HG03045 (cell line): ENCODE results near the gene PRM1.

Source experiments
- ATAC-seq: cut with Tn5 transposase; IDR thresholded peaks from one replicate; pipeline ENCODE4 v1.9.1; 2021; ENCODE audit warnings: mild to moderate bottlenecking, moderate library complexity; ENCODE audit not compliant: unreplicated experiment

Gene PRM1

DNA sequence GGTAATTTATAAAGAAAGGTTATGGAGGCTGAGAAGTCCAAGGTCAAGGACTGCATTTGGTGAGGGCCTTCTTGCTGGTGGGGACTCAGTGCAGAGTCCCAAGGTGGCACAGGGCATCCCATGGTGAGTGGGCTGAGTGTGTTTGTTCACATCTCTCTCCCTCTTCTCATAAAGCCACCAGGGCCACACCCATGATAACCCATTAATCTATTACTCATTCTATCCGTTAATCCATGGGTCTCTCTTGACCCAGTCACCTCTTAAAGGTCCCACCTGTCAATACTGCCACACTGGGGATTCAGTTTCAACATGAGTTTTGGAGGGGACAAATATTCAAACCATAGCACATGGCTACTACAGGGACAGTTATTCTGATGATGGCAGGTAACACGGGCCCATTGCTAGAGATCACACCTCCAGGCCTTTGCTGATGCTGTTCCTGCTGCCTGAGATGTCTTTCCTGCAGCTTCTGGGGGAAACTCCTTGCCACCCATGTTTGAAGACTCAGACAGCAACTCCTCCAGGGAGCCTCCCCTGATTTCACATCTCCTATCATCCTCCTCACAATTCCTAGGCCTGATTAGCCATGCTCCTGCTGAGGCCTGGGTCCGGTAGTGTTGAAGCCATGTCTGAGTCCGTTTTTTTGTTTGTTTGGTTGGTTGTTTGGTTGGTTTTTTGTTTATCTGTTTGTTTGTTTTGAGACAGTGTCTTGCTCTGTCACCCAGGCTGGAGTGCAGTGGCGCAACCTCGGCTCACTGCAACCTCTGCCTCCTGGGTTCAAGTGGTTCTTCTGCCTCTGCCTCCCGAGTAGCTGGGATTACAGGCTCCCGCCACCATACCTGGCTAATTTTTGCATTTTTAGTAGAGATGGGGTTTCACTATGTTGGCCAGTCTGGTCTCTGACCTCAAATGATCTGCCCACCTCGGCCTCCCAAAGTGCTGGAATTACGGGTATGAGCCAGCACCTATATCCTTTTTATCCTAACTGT lies 41.2 kb downstream of the PRM1 start:
- ATAC-seq, result no peak

DNA sequence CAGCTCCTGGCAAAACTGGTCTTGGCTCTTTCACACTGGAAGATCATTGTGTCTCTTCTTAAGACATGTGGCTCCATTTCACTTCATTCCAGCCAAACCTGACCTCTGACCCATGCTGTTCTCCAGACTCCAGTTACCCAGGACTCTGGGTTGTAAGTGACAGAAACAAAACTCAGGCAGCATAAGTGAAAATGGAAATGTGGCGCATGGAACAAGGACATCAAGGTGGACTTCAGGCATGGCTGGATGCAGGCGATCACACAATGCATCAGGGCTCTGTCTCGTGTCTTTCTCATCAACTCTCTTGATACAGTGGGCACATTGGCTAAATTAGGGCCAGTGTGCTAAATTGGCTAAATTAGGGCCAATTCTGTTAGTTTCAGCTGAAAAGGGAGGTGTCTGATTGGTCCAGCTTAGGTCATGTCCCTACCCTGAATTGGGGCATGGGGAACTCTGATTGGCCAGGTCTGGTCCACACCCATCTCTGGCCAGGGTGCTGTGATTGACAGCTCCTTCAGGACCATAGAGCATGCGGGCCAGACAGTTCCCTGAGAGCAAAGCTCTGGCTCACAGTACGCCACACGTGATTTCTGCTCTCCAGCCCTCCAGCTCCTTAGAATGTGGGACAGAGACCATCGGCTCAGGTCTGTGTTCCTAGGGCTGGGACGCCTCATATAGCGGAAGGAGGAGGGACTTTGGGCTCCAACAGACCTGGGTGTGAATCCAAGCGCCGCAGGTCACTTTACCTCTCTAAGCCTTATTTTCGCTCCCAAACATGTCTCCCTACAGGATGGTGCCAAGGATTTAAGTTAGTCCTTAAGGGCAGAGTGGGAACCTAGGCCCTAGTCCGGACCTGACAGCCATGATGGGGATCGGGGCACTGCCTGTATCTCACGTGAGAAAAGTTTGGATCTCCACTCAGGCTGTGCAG lies 42.6 kb downstream of the PRM1 start:
- no peak for ATAC-seq

DNA sequence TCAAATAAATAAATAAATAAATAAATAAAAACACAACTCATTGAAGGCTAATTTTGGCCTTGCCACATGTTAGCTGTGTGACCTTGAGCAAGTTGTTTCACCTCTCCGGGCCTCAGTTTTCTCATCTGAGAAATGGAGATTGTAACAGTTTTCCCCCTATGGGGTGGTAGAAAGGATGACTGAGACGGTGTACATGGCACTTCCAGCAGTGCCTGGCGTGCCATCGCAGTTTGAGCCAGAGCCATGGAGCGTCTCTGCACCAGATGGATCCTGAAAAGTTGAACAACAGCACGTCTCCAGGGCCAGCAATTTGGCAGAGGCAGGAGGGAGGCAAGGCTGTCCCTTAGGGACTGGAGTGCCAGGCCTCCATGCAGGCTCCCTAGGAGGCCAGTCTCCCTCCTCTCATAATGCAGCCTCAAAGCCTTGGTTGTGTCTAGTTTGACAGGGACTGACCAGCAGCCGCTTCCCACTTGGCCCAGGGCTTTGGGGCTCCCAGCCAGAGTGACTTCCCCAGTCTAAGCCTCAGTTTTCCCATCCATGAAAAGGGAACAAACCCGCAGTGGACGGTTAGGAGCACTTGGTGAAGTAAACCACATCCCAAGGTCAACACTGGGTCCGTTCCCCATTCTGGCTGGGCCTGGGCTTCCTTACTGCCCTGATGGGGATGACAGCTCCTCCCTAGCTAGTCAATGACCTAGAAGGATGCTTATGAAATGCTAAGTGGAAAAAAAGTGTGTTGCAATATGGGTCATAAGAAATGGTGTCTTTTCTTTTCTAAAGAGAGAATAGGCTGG lies 44.5 kb downstream of the PRM1 start:
- no peak for ATAC-seq

GRCh38 chr16:11235703-11235991 lies 45.5 kb downstream of the PRM1 start:
- ATAC-seq, result no peak

DNA sequence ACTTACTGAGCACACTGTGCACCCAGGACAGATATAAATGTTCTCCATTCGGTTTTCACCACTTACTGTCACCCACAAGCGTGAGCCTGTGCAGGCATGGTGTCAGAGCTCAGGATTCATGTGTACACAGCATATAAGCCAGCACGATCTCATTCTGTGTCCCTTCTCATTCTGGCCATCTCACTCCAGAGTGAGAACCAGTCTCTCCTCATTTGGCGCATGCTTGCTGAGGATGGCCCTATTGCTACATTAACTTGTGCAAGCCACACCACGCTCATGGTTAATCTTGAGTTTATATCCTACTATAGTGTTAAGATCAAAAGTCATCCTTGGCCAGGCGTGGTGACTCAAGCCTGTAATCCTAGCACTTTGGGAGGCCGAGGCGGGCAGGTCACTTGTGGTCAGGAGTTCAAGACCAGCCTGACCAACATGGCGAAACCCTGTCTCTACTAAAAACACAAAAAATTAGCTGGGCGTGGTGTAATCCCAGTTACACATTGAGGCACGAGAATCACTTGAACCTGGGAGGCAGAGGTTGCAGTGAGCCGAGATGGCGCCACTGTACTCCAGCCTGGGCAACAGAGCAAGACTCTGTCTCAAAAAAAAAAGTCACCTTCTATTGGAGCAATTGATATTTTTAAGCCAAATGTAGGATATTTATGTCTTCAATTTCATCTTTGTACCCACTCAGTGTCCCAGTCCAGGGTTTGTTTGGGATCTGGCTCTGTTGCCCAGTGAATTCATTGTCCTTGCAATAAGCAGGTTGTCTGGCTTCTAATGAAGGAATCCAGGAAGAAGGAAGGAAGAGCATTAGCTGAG lies 46.0 kb downstream of the PRM1 start:
- ATAC-seq, result no peak

DNA sequence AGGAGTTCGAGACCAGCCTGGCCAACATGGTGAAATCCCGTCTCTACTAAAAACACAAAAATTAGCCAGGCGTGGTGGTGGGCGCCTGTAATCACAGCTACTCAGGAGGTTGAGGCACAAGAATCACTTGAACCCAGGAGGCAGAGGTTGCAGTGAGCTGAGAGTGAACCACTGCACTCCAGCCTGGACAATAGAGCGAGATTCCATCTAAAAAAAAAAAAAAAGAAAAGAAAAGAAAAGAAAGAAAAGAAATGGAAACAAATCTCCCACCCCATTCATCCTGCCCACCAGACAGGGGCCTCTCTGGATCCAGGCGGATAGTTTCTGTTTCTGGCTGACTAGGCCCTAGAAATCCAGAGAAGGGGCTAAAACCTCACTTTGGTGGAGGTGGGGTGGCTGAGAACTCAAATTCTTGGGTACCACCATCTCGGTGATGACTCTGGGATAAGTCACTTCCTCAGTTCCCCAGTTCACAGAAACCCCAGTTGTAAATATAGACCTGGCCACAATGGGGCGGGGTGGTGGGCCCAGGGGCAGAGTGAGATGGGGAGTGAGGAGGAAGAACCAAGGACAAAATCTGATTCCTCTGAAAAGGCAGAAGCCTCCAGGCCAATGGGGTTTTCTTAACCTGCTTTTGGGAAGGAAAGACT lies 47.3 kb downstream of the PRM1 start:
- no peak for ATAC-seq

- ATAC-seq, result peak; percentile 68
Observed at GRCh38 chr16:11232852-11233726, 48.0 kb downstream of the PRM1 start.

GRCh38 chr16:11232302-11232851 lies 48.8 kb downstream of the PRM1 start:
- no peak for ATAC-seq

GRCh38 chr16:11231367-11231970 lies 49.7 kb downstream of the PRM1 start:
- no peak for ATAC-seq
